Amniotic stem cell (primary cell): ENCODE measurements around the gene EPB42.
"Not testable (repeated sequence)": the region's sequence is repeated elsewhere in the genome, so short reads cannot be mapped to it uniquely, and the experiment has no call there.

ENCODE experiments used
- DNase-seq: peaks from one replicate; lab custom pipeline; 2025; lab: John Stamatoyannopoulos, UW

Gene EPB42

GRCh38 chr15:43212299-43212698, 8.5 kb downstream of the EPB42 start:
- no peak for DNase-seq

- no peak for DNase-seq
Measured at GRCh38 chr15:43211224-43211735, 9.5 kb downstream of the EPB42 start.

GRCh38 chr15:43210807-43211206, 10.0 kb downstream of the EPB42 start:
- DNase-seq, result no peak

GRCh38 chr15:43210172-43210745, 10.6 kb downstream of the EPB42 start:
- DNase-seq, result no peak

GRCh38 chr15:43209059-43209824, 11.6 kb downstream of the EPB42 start:
- DNase-seq, result no peak

- no peak for DNase-seq
Measured at GRCh38 chr15:43208052-43209002, 12.5 kb downstream of the EPB42 start.

GRCh38 chr15:43207024-43207423, 13.8 kb downstream of the EPB42 start:
- no peak for DNase-seq

GRCh38 chr15:43206054-43206453, 14.8 kb downstream of the EPB42 start:
- DNase-seq, result no peak

- peak; percentile 52 for DNase-seq
Measured at GRCh38 chr15:43204016-43204901, 16.6 kb downstream of the EPB42 start.

GRCh38 chr15:43199945-43200488, 20.8 kb downstream of the EPB42 start:
- DNase-seq, result no peak

GRCh38 chr15:43198992-43199391, 21.8 kb downstream of the EPB42 start:
- no peak for DNase-seq

- DNase-seq, result not testable (repeated sequence)
Measured at GRCh38 chr15:43198556-43198955, 22.3 kb downstream of the EPB42 start.

GRCh38 chr15:43197773-43198172, 23.0 kb downstream of the EPB42 start:
- not testable (repeated sequence) for DNase-seq

- DNase-seq, result no peak
Measured at GRCh38 chr15:43196760-43197548, 23.9 kb downstream of the EPB42 start.

GRCh38 chr15:43194795-43195194, 26.0 kb downstream of the EPB42 start:
- DNase-seq, result no peak

GRCh38 chr15:43193710-43194109, 27.1 kb downstream of the EPB42 start:
- no peak for DNase-seq

- DNase-seq, result no peak
Measured at GRCh38 chr15:43190178-43190577, 30.6 kb downstream of the EPB42 start.

- no peak for DNase-seq
Measured at GRCh38 chr15:43189296-43189695, 31.5 kb downstream of the EPB42 start.

- DNase-seq, result peak; percentile 31
Measured at GRCh38 chr15:43187544-43188155, 33.2 kb downstream of the EPB42 start.

- no peak for DNase-seq
Measured at GRCh38 chr15:43186003-43186353, 34.8 kb downstream of the EPB42 start.
